ENCODE data around the gene CREB3. TPM values are rescaled to one million over a fixed set of nuclear protein-coding genes. Genes with fewer than 3 reads are reported as not detected.

The CREB3 gene
- polyA plus RNA-seq, 4 donors = 22.3 to 31.2 (median 27.7) TPM

GRCh38 chr9:35774907-35775635 is 42.6 kb downstream of the CREB3 start:
- WGBS, 3 donors = 57 to 74% (median 72%) methylated on average over 7 of the region's 7 CpGs
- peak in 1 of 2 donors; percentile 42 for DNase-seq

GRCh38 chr9:35776018-35776417 is 43.6 kb downstream of the CREB3 start:
- WGBS, 3 donors = 79 to 82% (median 79%) methylated on average over 4 of the region's 4 CpGs
- H3K4me3 ChIP-seq (ENCODE audit: low read depth in 1 of 3, low read length in 3 of 3) = no peak overlapping the region
- no peak for DNase-seq
- no peak for FAIRE-seq
- no peaks in the 10 kb centered on the region for H3K27me3 ChIP-seq (ENCODE audit: control insufficient read depth in 3 of 3, insufficient read depth in 3 of 3, low read length in 3 of 3)
- H3K4me1 ChIP-seq (ENCODE audit: control insufficient read depth in 3 of 3, insufficient read depth in 2 of 3, low read depth in 1 of 3, low read length in 2 of 3) = peaks cover 0 to 22% (median 4%) of the 10 kb centered on the region in 3 donors
- no peaks in the 10 kb centered on the region for H3K9me3 ChIP-seq (ENCODE audit: control insufficient read depth in 2 of 2, insufficient read depth in 1 of 2, low read depth in 1 of 2, low read length in 1 of 2)
- no peak overlapping the region for H3K27ac ChIP-seq (ENCODE audit: low read depth in 1 of 3, low read length in 2 of 3)
- H3K36me3 ChIP-seq (ENCODE audit: control insufficient read depth in 3 of 3, insufficient read depth in 2 of 3, low read depth in 1 of 3, low read length in 3 of 3) = peaks cover 0 to 9% (median 2%) of the 10 kb centered on the region in 3 donors

More at GRCh38 chr9:35774907-35775635, 42.6 kb downstream of the CREB3 start:
- no peaks in the 10 kb centered on the region for H3K27me3 ChIP-seq (ENCODE audit: control insufficient read depth in 3 of 3, insufficient read depth in 3 of 3, low read length in 3 of 3)
- H3K36me3 ChIP-seq (ENCODE audit: control insufficient read depth in 3 of 3, insufficient read depth in 2 of 3, low read depth in 1 of 3, low read length in 3 of 3) = peaks cover 0 to 9% (median 2%) of the 10 kb centered on the region in 3 donors
- peak overlapping the region in 1 of 3 donors; percentile 57 for H3K27ac ChIP-seq (ENCODE audit: low read depth in 1 of 3, low read length in 2 of 3)
- H3K4me3 ChIP-seq (ENCODE audit: low read depth in 1 of 3, low read length in 3 of 3) = no peak overlapping the region
- FAIRE-seq = no peak
- H3K4me1 ChIP-seq (ENCODE audit: control insufficient read depth in 3 of 3, insufficient read depth in 2 of 3, low read depth in 1 of 3, low read length in 2 of 3) = peaks cover 2 to 29% (median 8%) of the 10 kb centered on the region in 3 donors
- no peaks in the 10 kb centered on the region for H3K9me3 ChIP-seq (ENCODE audit: control insufficient read depth in 2 of 2, insufficient read depth in 1 of 2, low read depth in 1 of 2, low read length in 1 of 2)

- FAIRE-seq = no peak
These were observed 46.0 kb downstream of the CREB3 start for GRCh38 chr9:35778496-35778895.

GRCh38 chr9:35781066-35781465 is 48.6 kb downstream of the CREB3 start:
- H3K4me3 ChIP-seq (ENCODE audit: low read depth in 1 of 3, low read length in 3 of 3) = no peak overlapping the region
- H3K27ac ChIP-seq (ENCODE audit: low read depth in 1 of 3, low read length in 2 of 3) = no peak overlapping the region
- H3K36me3 ChIP-seq (ENCODE audit: control insufficient read depth in 3 of 3, insufficient read depth in 2 of 3, low read depth in 1 of 3, low read length in 3 of 3) = peaks cover 0 to 12% (median 5%) of the 10 kb centered on the region in 3 donors
- no peak for FAIRE-seq
- no peaks in the 10 kb centered on the region for H3K4me1 ChIP-seq (ENCODE audit: control insufficient read depth in 3 of 3, insufficient read depth in 2 of 3, low read depth in 1 of 3, low read length in 2 of 3)
- H3K9me3 ChIP-seq (ENCODE audit: control insufficient read depth in 2 of 2, insufficient read depth in 1 of 2, low read depth in 1 of 2, low read length in 1 of 2) = no peaks in the 10 kb centered on the region
- no peaks in the 10 kb centered on the region for H3K27me3 ChIP-seq (ENCODE audit: control insufficient read depth in 3 of 3, insufficient read depth in 3 of 3, low read length in 3 of 3)
- DNase-seq = no peak
- WGBS, 3 donors = 74 to 91% (median 82%) methylated on average over 2 of the region's 2 CpGs

More at GRCh38 chr9:35778496-35778895, 46.0 kb downstream of the CREB3 start:
- DNase-seq = no peak
- Histone ChIP-seq H3K27me3 (ENCODE audit: control insufficient read depth in 3 of 3, insufficient read depth in 3 of 3, low read length in 3 of 3) (no peaks in the 10 kb centered on the region), H3K4me3 (ENCODE audit: low read depth in 1 of 3, low read length in 3 of 3) (no peak overlapping the region), H3K36me3 (ENCODE audit: control insufficient read depth in 3 of 3, insufficient read depth in 2 of 3, low read depth in 1 of 3, low read length in 3 of 3) (peaks cover 0 to 5% (median 2%) of the 10 kb centered on the region in 3 donors), H3K27ac (ENCODE audit: low read depth in 1 of 3, low read length in 2 of 3) (no peak overlapping the region), H3K9me3 (ENCODE audit: control insufficient read depth in 2 of 2, insufficient read depth in 1 of 2, low read depth in 1 of 2, low read length in 1 of 2) (no peaks in the 10 kb centered on the region), H3K4me1 (ENCODE audit: control insufficient read depth in 3 of 3, insufficient read depth in 2 of 3, low read depth in 1 of 3, low read length in 2 of 3) (peaks cover 0 to 8% (median 0%) of the 10 kb centered on the region in 3 donors)
- WGBS, 3 donors = 90 to 94% (median 92%) methylated on average over 3 of the region's 3 CpGs

- FAIRE-seq (no peak), DNase-seq (no peak)
- Histone ChIP-seq H3K27me3 (ENCODE audit: control insufficient read depth in 3 of 3, insufficient read depth in 3 of 3, low read length in 3 of 3) (no peaks in the 10 kb centered on the region), H3K4me1 (ENCODE audit: control insufficient read depth in 3 of 3, insufficient read depth in 2 of 3, low read depth in 1 of 3, low read length in 2 of 3) (no peaks in the 10 kb centered on the region), H3K36me3 (ENCODE audit: control insufficient read depth in 3 of 3, insufficient read depth in 2 of 3, low read depth in 1 of 3, low read length in 3 of 3) (peaks cover 0 to 17% (median 5%) of the 10 kb centered on the region in 3 donors), H3K27ac (ENCODE audit: low read depth in 1 of 3, low read length in 2 of 3) (no peak overlapping the region), H3K9me3 (ENCODE audit: control insufficient read depth in 2 of 2, insufficient read depth in 1 of 2, low read depth in 1 of 2, low read length in 1 of 2) (no peaks in the 10 kb centered on the region), H3K4me3 (ENCODE audit: low read depth in 1 of 3, low read length in 3 of 3) (no peak overlapping the region)
These were observed 51.0 kb downstream of the CREB3 start for GRCh38 chr9:35783418-35783817.

Other genes starting within 250 kb of the CREB3 start
- 1 to 10 TPM; 2.2 to 8.9 (median 5.2) TPM for gene RUSC2, start 242.6 kb upstream of the CREB3 start, polyA plus RNA-seq
- 10 to 100 TPM; 22.4 to 53.0 (median 43.1) TPM for gene TESK1, start 127.4 kb upstream of the CREB3 start, polyA plus RNA-seq
- gene CD72, start 114.3 kb upstream of the CREB3 start, polyA plus RNA-seq = 1 to 10 TPM in 3 of 4 donors, under 1 TPM in 1; 0.54 to 2.3 (median 1.6) TPM
- gene SIT1, start 81.7 kb upstream of the CREB3 start, polyA plus RNA-seq = 1 to 10 TPM in 3 of 4 donors, under 1 TPM in 1; 0.89 to 5.9 (median 1.4) TPM
- gene RMRP, start 74.6 kb upstream of the CREB3 start, polyA plus RNA-seq = 100 to 1,000 TPM in 1 of 4 donors, not detected in 3; 269 TPM
- 10 to 100 TPM; 10.6 to 49.0 (median 27.3) TPM for gene CCDC107, start 74.4 kb upstream of the CREB3 start, polyA plus RNA-seq
- gene ARHGEF39, start 67.5 kb upstream of the CREB3 start, polyA plus RNA-seq = 1 to 10 TPM in 2 of 4 donors, under 1 TPM in 2; 0.54 to 8.7 (median 3.3) TPM
- gene CA9, start 58.7 kb upstream of the CREB3 start, polyA plus RNA-seq = 100 to 1,000 TPM in 1 of 4 donors, 1 to 10 TPM in 2, under 1 TPM in 1; 0.09 to 172 (median 4.4) TPM
- 100 to 1,000 TPM in 1 of 4 donors, 10 to 100 TPM in 3; 23.0 to 253 (median 81.2) TPM for gene TPM2, start 42.7 kb upstream of the CREB3 start, polyA plus RNA-seq
- gene TLN1, start 471 bp upstream of the CREB3 start, polyA plus RNA-seq = 100 to 1,000 TPM in 1 of 4 donors, 10 to 100 TPM in 3; 82.1 to 103 (median 88.5) TPM
- 100 to 1,000 TPM in 3 of 4 donors, 10 to 100 TPM in 1; 63.4 to 176 (median 136) TPM for gene GBA2, start 16.6 kb downstream of the CREB3 start, polyA plus RNA-seq
- gene RGP1, start 16.6 kb downstream of the CREB3 start, polyA plus RNA-seq = 10 to 100 TPM in 3 of 4 donors, 1 to 10 TPM in 1; 8.1 to 20.9 (median 15.4) TPM
- under 1 TPM in 2 of 4 donors, not detected in 2; 0.18 to 0.52 TPM for gene MSMP, start 21.6 kb downstream of the CREB3 start, polyA plus RNA-seq
- 10 to 100 TPM in 1 of 4 donors, 1 to 10 TPM in 2, under 1 TPM in 1; 0.89 to 12.0 (median 4.9) TPM for gene NPR2, start 58.9 kb downstream of the CREB3 start, polyA plus RNA-seq
- under 1 TPM in 2 of 4 donors, not detected in 2; 0.49 to 0.72 TPM for gene SPAG8, start 79.6 kb downstream of the CREB3 start, polyA plus RNA-seq
- gene HINT2, start 82.4 kb downstream of the CREB3 start, polyA plus RNA-seq = 100 to 1,000 TPM in 2 of 4 donors, 10 to 100 TPM in 2; 34.4 to 138 (median 93.9) TPM
- under 1 TPM in 1 of 4 donors, not detected in 3; 0.09 TPM for gene FAM221B, start 96.1 kb downstream of the CREB3 start, polyA plus RNA-seq
- gene TMEM8B, start 96.6 kb downstream of the CREB3 start, polyA plus RNA-seq = 10 to 100 TPM in 1 of 4 donors, 1 to 10 TPM in 2, under 1 TPM in 1; 0.89 to 35.9 (median 4.5) TPM
- under 1 TPM in 1 of 4 donors, not detected in 3; 0.19 TPM for gene OR13J1, start 137.7 kb downstream of the CREB3 start, polyA plus RNA-seq
- gene HRCT1, start 173.5 kb downstream of the CREB3 start, polyA plus RNA-seq = 10 to 100 TPM in 1 of 4 donors, 1 to 10 TPM in 3; 1.8 to 17.8 (median 7.5) TPM
- gene SPAAR, start 176.8 kb downstream of the CREB3 start, polyA plus RNA-seq = under 1 TPM; 0.45 to 0.81 (median 0.54) TPM
- gene OR2S2, start 225.5 kb downstream of the CREB3 start, polyA plus RNA-seq = under 1 TPM in 1 of 4 donors, not detected in 3; 0.06 TPM